ENCODE results near the gene POLR1D.

Gene POLR1D

DNA sequence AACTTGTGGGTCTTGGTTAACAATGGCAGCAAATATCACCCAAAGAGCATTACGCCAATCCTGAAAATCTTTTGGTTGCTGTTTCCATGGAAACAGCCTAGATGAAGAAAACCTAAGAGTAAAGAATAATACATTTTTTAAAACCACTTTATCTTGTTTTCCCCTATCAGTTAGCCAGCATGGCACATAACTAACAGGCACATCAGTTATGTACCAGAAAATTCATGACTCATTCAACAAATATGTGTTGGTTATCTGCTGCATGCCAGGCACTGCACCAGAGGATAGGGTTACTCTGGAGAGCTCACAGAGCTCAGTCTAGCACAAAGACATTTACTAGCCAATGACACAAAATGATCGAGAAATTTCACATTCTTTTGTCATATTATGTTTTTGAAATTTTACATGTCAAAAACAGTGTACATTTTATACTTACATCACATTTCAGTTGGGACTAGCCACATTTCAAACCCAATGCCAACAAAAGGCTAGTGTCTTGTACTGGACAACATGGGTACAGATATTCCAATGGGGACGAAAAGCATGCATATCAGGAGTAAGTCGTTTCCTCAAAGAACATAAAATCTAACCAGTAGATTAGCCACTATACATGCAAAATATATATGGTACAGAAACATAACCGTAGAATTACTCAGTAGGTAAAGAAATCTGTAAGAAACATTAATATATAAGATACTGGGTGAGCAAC lies 21.7 kb upstream of the POLR1D start:
- Histone ChIP-seq H3K4me3 (ENCODE audit: low read length) (no peak overlapping the region), H3K9me3 (ENCODE audit: low read length) (no peaks in the 10 kb centered on the region), H3K36me3 (ENCODE audit: insufficient read depth, low read length) (no peaks in the 10 kb centered on the region), H3K27me3 (ENCODE audit: insufficient read depth, low read length) (no peaks in the 10 kb centered on the region), H2AFZ (ENCODE audit: low read depth, low read length) (no peak overlapping the region), H3K4me1 (ENCODE audit: insufficient read depth, low read length) (peaks cover 3% of the 10 kb centered on the region)

DNA sequence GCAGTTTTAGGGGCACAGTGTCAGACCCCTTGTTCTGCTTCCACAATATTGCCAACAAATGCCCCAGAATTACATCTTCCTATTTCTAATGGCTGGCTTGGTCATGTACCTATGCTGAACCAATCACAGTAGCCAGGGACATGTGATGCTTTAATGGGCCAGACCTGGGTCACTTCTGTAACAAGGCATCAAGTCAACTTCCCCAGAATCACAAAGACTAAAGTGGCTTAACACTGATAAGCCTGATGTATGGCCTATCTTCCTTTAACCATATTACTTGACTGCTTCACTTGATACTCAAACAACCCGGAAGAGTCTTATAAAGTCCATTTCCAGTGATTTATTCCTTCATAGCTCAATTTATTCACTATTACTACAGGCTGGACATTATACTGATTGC lies 21.0 kb upstream of the POLR1D start:
- H3K36me3 ChIP-seq (ENCODE audit: insufficient read depth, low read length): no peaks in the 10 kb centered on the region
- H3K4me3 ChIP-seq (ENCODE audit: low read length): no peak overlapping the region
- peaks cover 3% of the 10 kb centered on the region for H3K4me1 ChIP-seq (ENCODE audit: insufficient read depth, low read length)
- H2AFZ ChIP-seq (ENCODE audit: low read depth, low read length): no peak overlapping the region
- H3K9me3 ChIP-seq (ENCODE audit: low read length): no peaks in the 10 kb centered on the region
- no peaks in the 10 kb centered on the region for H3K27me3 ChIP-seq (ENCODE audit: insufficient read depth, low read length)

DNA sequence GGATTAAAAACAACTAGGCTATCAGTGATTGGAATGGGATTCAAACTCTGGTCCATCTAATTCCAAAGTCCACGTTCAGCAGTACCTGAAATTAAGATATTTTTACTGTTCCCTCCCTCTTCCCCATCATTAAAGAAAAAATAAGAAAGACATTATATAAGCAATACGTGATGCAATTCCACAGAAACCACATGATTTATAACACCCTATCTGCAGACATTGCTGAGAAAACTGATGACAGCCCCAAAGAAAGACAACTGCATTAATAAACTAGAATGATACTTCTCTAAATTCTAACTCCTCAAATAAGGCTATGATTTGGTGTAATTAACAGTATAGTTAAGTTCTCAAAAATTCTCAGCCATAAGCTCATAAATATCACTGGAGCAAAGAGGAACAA lies 20.5 kb upstream of the POLR1D start:
- Histone ChIP-seq H3K9me3 (ENCODE audit: low read length) (no peaks in the 10 kb centered on the region), H2AFZ (ENCODE audit: low read depth, low read length) (no peak overlapping the region), H3K27me3 (ENCODE audit: insufficient read depth, low read length) (no peaks in the 10 kb centered on the region), H3K36me3 (ENCODE audit: insufficient read depth, low read length) (no peaks in the 10 kb centered on the region), H3K4me3 (ENCODE audit: low read length) (no peak overlapping the region), H3K4me1 (ENCODE audit: insufficient read depth, low read length) (peaks cover 3% of the 10 kb centered on the region)

DNA sequence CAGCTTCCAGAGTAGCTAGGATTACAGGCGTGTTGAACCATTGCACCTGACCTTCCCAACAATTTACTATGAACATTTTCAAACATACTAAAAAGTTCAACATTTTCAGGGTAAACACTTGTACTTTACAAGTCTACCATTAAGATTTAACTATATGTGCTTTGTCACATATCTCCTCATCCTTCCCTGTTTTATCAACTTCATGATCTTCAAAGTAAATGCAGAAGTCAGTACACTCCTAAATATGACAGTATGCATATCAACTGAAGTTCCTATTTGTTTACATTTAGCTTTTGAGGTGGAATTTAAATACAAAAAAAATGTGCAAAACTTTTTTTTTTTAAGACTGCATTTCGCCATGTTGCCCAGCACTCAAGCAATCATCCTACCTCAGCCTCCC lies 19.9 kb upstream of the POLR1D start:
- H3K36me3 ChIP-seq (ENCODE audit: insufficient read depth, low read length): no peaks in the 10 kb centered on the region
- no peak overlapping the region for H2AFZ ChIP-seq (ENCODE audit: low read depth, low read length)
- no peaks in the 10 kb centered on the region for H3K27me3 ChIP-seq (ENCODE audit: insufficient read depth, low read length)
- H3K4me1 ChIP-seq (ENCODE audit: insufficient read depth, low read length): peaks cover 3% of the 10 kb centered on the region
- no peak overlapping the region for H3K4me3 ChIP-seq (ENCODE audit: low read length)
- no peaks in the 10 kb centered on the region for H3K9me3 ChIP-seq (ENCODE audit: low read length)

DNA sequence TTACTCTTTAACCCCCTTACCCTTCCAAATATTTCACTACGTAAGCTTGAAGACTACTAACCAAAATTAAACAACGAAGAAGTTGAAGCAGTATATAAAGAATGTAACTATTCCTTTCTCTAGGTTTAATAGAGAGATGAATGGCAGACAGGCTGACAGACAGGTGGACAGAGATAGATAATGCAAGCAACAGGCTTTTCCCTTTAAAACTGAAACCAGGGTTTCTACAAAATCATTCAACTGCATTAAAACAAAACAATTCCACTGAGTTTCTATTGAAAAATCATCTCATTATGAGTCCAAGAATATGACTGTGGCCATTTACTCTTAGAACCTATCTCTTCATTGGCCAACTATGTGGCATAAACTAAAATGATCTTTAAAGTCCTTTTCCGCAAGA lies 16.6 kb upstream of the POLR1D start:
- no peak overlapping the region for H2AFZ ChIP-seq (ENCODE audit: low read depth, low read length)
- H3K27me3 ChIP-seq (ENCODE audit: insufficient read depth, low read length): no peaks in the 10 kb centered on the region
- no peak overlapping the region for H3K4me3 ChIP-seq (ENCODE audit: low read length)
- no peaks in the 10 kb centered on the region for H3K9me3 ChIP-seq (ENCODE audit: low read length)
- peaks cover 4% of the 10 kb centered on the region for H3K4me1 ChIP-seq (ENCODE audit: insufficient read depth, low read length)
- H3K36me3 ChIP-seq (ENCODE audit: insufficient read depth, low read length): no peaks in the 10 kb centered on the region

DNA sequence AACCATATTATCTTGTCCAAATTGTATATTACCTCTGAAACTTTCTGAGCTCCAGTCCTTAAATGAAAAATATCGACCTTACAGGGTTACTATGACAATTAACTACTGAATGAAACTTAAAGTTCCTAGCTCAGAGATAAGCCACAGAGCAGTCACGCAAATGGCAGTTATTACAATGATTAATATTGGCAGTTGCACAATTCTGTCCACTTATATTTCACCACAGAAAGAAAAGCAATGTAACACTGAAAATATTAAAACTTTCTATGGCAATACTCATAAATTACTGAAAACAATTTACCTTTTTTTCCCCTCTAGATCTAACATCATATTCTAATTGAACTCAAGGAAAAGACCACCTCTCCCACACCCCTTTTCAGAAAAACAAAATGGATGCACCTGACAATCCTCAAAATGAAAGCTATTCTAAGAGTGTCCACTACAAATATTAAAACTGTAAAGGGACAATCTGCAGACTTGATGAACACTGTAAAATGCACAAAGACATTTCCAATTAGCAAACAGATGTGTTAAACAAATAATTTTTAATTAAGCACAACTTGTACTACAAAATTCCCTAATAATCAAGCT lies 16.0 kb upstream of the POLR1D start:
- H3K4me3 ChIP-seq (ENCODE audit: low read length): no peak overlapping the region
- H3K4me1 ChIP-seq (ENCODE audit: insufficient read depth, low read length): peaks cover 4% of the 10 kb centered on the region
- no peak overlapping the region for H2AFZ ChIP-seq (ENCODE audit: low read depth, low read length)
- H3K36me3 ChIP-seq (ENCODE audit: insufficient read depth, low read length): no peaks in the 10 kb centered on the region
- H3K9me3 ChIP-seq (ENCODE audit: low read length): no peaks in the 10 kb centered on the region
- no peaks in the 10 kb centered on the region for H3K27me3 ChIP-seq (ENCODE audit: insufficient read depth, low read length)

DNA sequence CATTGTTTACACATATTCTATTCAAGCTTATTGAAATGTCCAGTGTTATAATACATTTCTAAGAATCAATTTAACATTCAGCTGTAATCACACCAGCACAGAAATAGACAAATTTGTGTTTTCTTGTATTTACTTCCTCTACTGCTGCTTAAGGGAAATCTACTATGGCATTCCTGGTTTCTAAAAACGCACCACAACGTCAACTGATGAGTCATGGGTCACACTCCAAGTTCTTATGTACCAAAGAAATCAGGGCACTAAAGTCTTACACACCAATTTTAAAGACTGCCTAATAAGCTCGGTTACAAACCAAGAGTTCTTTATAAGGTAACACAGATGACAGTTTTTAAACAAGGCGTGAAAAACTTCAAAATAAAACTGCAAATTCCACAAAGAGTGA lies 14.6 kb upstream of the POLR1D start:
- Histone ChIP-seq H3K4me3 (ENCODE audit: low read length) (no peak overlapping the region), H3K36me3 (ENCODE audit: insufficient read depth, low read length) (no peaks in the 10 kb centered on the region), H3K27me3 (ENCODE audit: insufficient read depth, low read length) (no peaks in the 10 kb centered on the region), H2AFZ (ENCODE audit: low read depth, low read length) (no peak overlapping the region), H3K4me1 (ENCODE audit: insufficient read depth, low read length) (peaks cover 4% of the 10 kb centered on the region), H3K9me3 (ENCODE audit: low read length) (no peaks in the 10 kb centered on the region)

DNA sequence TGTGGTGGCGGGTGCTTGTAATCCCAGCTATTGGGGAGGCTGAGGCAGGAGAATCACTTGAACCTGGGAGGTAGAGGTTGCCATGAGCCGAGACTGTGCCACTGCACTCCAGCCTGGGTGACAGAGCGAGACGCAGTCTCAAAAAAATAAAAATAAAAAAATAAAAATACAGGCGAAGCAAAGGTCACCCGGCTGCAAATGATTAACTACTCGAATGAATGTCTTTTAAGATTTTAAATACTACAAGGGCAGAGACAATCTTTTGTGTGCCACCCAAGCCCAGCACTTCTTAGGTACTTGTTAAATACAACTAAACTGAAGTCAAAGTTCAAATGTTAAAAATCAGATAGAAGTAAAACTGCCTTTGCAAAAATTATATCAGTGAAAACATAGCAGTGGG lies 8.1 kb upstream of the POLR1D start:
- Histone ChIP-seq H3K27me3 (ENCODE audit: insufficient read depth, low read length) (no peaks in the 10 kb centered on the region), H3K9me3 (ENCODE audit: low read length) (peaks cover 4% of the 10 kb centered on the region), H3K4me1 (ENCODE audit: insufficient read depth, low read length) (no peaks in the 10 kb centered on the region), H3K36me3 (ENCODE audit: insufficient read depth, low read length) (no peaks in the 10 kb centered on the region), H2AFZ (ENCODE audit: low read depth, low read length) (no peak overlapping the region), H3K4me3 (ENCODE audit: low read length) (no peak overlapping the region)

DNA sequence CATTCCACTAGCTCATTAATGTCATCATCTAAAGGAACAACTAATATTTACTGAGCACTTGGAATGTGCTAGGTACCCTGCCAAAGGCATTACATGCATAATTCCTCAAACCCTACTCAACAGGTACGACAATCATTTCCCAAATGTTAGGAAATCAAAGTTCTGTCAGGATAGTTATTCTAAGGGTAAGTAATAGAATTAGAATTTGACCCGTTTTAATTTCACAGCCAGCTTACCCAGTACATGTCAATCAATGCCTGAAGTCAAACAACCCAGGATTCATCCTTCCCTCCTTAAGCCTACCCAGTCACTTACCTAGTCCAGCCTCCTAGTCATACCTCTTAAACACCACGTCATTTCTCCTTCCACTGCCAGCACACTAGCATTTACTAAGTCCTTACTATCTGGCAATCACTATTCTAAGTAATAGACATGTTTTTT lies 3.8 kb upstream of the POLR1D start:
- Histone ChIP-seq H3K4me1 (ENCODE audit: insufficient read depth, low read length) (peaks cover 12% of the 10 kb centered on the region), H3K9me3 (ENCODE audit: low read length) (peaks cover 4% of the 10 kb centered on the region), H3K27me3 (ENCODE audit: insufficient read depth, low read length) (no peaks in the 10 kb centered on the region), H2AFZ (ENCODE audit: low read depth, low read length) (no peak overlapping the region), H3K4me3 (ENCODE audit: low read length) (no peak overlapping the region), H3K36me3 (ENCODE audit: insufficient read depth, low read length) (peaks cover 2% of the 10 kb centered on the region)

DNA sequence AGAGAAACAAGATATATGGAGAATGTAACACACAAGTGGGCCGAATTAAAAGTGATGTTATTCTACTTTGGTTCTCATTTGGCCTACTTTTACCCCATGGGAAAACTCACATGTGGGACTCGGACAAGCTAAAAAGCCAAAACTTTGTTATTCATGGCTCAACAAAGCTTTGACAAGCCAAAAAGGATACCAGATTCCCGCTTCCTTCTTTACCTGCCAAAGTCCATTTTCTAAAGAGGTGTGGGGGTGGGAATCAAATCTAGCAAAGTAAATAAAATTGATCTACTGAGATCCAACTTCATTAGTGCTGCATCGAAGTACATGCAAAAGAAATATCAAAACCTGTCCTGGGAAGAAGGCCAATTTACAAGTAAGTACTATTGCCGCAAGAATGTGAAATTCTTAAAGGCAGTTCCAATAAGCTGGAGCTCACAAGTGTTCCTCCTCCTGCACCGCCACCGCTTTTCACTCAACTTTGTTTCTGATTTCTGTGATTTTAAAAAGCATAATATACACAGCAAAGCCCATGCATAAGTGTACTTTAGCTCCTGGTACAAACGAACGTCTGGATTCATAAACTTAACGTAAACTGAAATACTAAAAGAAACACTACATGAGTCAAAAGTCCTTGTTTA lies 2.5 kb upstream of the POLR1D start:
- peaks cover 15% of the 10 kb centered on the region for H3K4me1 ChIP-seq (ENCODE audit: insufficient read depth, low read length)
- H3K36me3 ChIP-seq (ENCODE audit: insufficient read depth, low read length): peaks cover 14% of the 10 kb centered on the region
- H3K4me3 ChIP-seq (ENCODE audit: low read length): peak overlapping the region; percentile 77
- peak overlapping the region; percentile 93 for H2AFZ ChIP-seq (ENCODE audit: low read depth, low read length)
- peaks cover 4% of the 10 kb centered on the region for H3K9me3 ChIP-seq (ENCODE audit: low read length)
- no peaks in the 10 kb centered on the region for H3K27me3 ChIP-seq (ENCODE audit: insufficient read depth, low read length)

DNA sequence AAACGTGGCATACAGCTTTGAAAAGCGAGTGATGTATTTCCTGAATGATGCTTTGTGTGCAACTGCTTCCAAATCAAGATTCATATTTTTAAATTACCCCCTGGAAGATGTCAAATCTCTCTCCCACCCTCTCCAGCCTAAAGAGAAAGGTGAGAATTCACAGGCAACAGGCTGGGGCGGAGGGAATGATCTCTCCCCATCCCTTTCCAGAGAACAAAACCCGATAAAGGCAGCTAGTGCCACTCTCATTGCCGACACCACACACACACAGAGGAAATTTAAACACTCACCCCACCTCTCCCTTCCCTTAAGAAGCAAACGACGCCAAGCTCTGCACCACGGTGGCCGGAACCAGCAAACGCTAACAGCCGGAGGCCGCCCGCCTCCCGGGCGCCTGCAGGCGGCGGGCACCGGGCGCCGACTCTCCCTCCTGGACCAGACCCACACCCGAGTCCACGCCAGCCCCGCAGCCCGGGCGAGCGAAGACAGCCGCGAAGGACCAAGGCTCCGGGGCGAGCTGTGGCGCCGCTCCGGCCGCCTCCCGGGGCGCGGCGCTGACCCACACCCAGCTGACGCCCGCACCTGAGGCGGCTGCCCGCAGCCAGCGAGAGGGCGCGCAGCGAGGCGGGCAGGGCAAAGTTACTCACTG lies 1.8 kb upstream of the POLR1D start:
- peaks cover 4% of the 10 kb centered on the region for H3K9me3 ChIP-seq (ENCODE audit: low read length)
- H3K4me1 ChIP-seq (ENCODE audit: insufficient read depth, low read length): peaks cover 15% of the 10 kb centered on the region
- H3K36me3 ChIP-seq (ENCODE audit: insufficient read depth, low read length): peaks cover 16% of the 10 kb centered on the region
- peak overlapping the region; percentile 77 for H3K4me3 ChIP-seq (ENCODE audit: low read length)
- peak overlapping the region; percentile 93 for H2AFZ ChIP-seq (ENCODE audit: low read depth, low read length)
- H3K27me3 ChIP-seq (ENCODE audit: insufficient read depth, low read length): no peaks in the 10 kb centered on the region

DNA sequence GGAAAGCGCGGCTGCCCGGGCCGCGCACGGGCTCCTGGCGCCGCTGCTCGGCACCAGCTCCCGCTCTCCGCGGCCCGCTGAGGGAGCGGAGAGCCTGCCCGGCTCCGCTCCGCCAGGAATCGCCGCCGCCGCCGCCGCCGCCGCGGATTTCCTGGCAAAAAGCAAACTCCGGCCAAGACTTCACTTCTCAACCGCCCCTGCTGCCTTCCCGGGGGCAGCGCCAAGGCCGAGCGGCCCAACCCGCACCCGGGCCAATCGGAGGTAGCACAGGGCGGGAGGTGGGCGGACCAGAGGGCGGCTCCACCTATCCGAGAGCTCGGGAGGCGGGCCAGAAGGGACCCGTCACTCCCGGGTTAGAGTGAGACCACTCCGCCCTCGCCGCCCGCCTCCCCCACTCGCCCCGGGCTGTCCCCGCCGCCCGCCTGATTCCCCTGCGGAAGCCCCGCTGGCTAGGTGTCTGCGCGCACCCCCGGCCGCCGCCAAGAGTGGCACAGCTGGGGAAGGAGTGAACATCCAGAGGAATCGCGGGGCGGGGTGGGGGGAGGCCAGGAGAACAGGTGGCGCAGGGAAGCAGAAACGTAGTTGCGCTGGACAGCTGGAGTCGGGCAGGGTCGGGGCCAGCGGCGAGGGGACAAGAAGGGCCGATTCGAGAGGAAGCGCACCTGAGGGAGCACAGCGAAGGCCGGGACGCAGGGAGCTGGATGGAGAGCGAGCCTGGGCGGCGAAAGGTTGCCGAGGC lies 1.1 kb upstream of the POLR1D start, which contains the start of gene LNX2:
Gene LNX2, minus strand, starts transcription at position 153 of the 739 bp plus-strand sequence. CDS start 38,826 bp downstream, outside the sequence.
- Histone ChIP-seq H3K36me3 (ENCODE audit: insufficient read depth, low read length) (peaks cover 16% of the 10 kb centered on the region), H3K4me1 (ENCODE audit: insufficient read depth, low read length) (peaks cover 15% of the 10 kb centered on the region), H3K27me3 (ENCODE audit: insufficient read depth, low read length) (no peaks in the 10 kb centered on the region), H3K9me3 (ENCODE audit: low read length) (no peaks in the 10 kb centered on the region), H2AFZ (ENCODE audit: low read depth, low read length) (peak within 1 kb of the TSS; percentile 93), H3K4me3 (ENCODE audit: low read length) (peak within 1 kb of the TSS; percentile 77)

DNA sequence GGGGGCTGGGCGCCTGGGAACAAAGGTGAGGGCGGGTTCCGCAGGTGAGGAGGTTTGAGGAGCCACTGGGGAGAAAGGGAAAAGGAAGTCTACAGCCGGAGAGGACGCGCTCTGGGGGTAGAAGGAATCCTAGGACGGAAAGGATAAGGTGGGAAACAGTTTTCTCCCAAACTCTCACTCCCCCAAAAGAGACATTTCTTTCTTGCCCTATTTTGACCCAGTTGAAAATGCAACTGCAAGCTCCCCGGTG lies 651 bp upstream of the POLR1D start:
- Histone ChIP-seq H3K36me3 (ENCODE audit: insufficient read depth, low read length) (peaks cover 16% of the 10 kb centered on the region), H3K9me3 (ENCODE audit: low read length) (no peaks in the 10 kb centered on the region), H3K27me3 (ENCODE audit: insufficient read depth, low read length) (no peaks in the 10 kb centered on the region), H2AFZ (ENCODE audit: low read depth, low read length) (peak overlapping the region; percentile 93), H3K4me1 (ENCODE audit: insufficient read depth, low read length) (peaks cover 15% of the 10 kb centered on the region), H3K4me3 (ENCODE audit: low read length) (peak overlapping the region; percentile 77)
